HUDEP-2 (cell line): ENCODE data around the gene MATCAP1.
A peak's percentile ranks its signal among the peaks of the same experiment; 100 is the strongest.

ENCODE experiments used
- DNase-seq, 76 experiments: peaks; one replicate each; lab custom pipeline; 2025; ENCODE audit not compliant: unreplicated experiment in 76 of 76; lab: John Stamatoyannopoulos, UW

Gene MATCAP1

GRCh38 chr16:67191995-67192681 lies 8.4 kb upstream of the MATCAP1 start, which contains the start of gene E2F4:
Gene E2F4, plus strand, starts transcription at chr16:67192155. Its CDS starts 73 bp downstream, at chr16:67192228.
- peak in 73 of 76 experiments; percentile 30 to 91 (median 81) for DNase-seq

- no peak for DNase-seq
Measured at GRCh38 chr16:67191411-67191994, 7.7 kb upstream of the MATCAP1 start.

- DNase-seq: peak in 44 of 76 experiments; percentile 13 to 68 (median 32)
Measured at GRCh38 chr16:67190448-67191399, 7.0 kb upstream of the MATCAP1 start.

GRCh38 chr16:67190041-67190440 lies 6.3 kb upstream of the MATCAP1 start, which contains the start of gene EXOC3L1:
Gene EXOC3L1, minus strand, starts transcription at chr16:67190136. Its CDS starts 460 bp downstream, at chr16:67189676.
- DNase-seq: no peak

GRCh38 chr16:67188798-67189197 lies 5.0 kb upstream of the MATCAP1 start:
- no peak for DNase-seq

GRCh38 chr16:67188323-67188722 lies 4.6 kb upstream of the MATCAP1 start:
- DNase-seq: no peak

- DNase-seq: no peak
Measured at GRCh38 chr16:67187175-67187890, 3.6 kb upstream of the MATCAP1 start.

GRCh38 chr16:67186550-67186950 lies 2.8 kb upstream of the MATCAP1 start:
- DNase-seq: no peak

GRCh38 chr16:67185651-67186134 lies 1.9 kb upstream of the MATCAP1 start:
- no peak for DNase-seq

GRCh38 chr16:67184995-67185650 lies 1.4 kb upstream of the MATCAP1 start:
- peak in 74 of 76 experiments; percentile 16 to 89 (median 75) for DNase-seq

- DNase-seq: no peak
Measured at GRCh38 chr16:67184453-67184994, 761 bp upstream of the MATCAP1 start.

- no peak for DNase-seq
Measured at GRCh38 chr16:67183284-67183626, 508 bp downstream of the MATCAP1 start.

GRCh38 chr16:67182288-67182687 lies 1.5 kb downstream of the MATCAP1 start:
- no peak for DNase-seq

- no peak for DNase-seq
Measured at GRCh38 chr16:67181346-67181745, 2.4 kb downstream of the MATCAP1 start.

- DNase-seq: no peak
Measured at GRCh38 chr16:67180166-67180565, 3.6 kb downstream of the MATCAP1 start.

GRCh38 chr16:67179421-67180080 lies 4.2 kb downstream of the MATCAP1 start:
- peak in 13 of 76 experiments; percentile 5 to 33 (median 14) for DNase-seq

- peak in 17 of 76 experiments; percentile 12 to 48 (median 20) for DNase-seq
Measured at GRCh38 chr16:67177743-67178699, 5.7 kb downstream of the MATCAP1 start.

GRCh38 chr16:67176662-67177061 lies 7.1 kb downstream of the MATCAP1 start:
- DNase-seq: no peak
